Measurements from ENCODE around the gene ZNF217. TPM values are rescaled to one million over a fixed set of nuclear protein-coding genes. Genes with fewer than 3 reads are reported as not detected.
"Not testable (repeated sequence)": the region's sequence is repeated elsewhere in the genome, so short reads cannot be mapped to it uniquely, and the experiment has no call there.

ZNF217 gene
- total and polyA plus RNA-seq, 2 donors (not counting 3 experiments of a cell fraction or from before 2014, with no cell fraction given) = 5.8 to 31.7 TPM

DNA sequence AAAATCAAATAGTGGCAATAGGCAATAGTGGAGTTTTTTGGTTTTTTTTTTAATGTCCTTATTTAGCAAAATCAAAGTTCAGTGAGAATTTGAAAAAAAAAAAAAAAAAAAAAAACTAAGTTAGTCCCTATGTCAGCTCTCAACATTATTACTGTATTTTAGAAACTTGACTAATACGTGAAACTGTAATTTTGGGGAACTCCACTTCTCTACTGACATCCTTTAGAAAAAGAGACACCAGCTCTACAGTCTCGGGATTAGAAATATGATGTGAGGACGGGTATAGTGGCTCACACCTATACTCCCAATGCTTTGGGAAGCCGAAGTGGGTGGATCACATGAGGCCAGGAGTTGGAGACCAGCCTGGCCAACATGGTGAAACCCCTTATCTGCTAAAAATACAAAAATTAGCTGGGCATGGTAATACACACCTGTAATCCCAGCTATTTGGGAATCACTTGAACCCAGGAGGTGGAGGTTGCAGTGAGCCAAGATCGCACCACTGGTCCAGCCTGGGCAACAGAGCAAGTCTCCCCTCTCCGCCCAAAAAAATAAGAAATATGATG, 8.6 kb downstream of the ZNF217 start:
- POLR2A ChIA-PET; H3K4me2 ChIP-seq (ENCODE audit: insufficient read depth, low read length); BruUV-seq (replicated peaks); H3K9me3 ChIP-seq (replicated peaks; ENCODE audit: control insufficient read depth, insufficient read depth, low read length); H3K27ac ChIP-seq (ENCODE audit: insufficient read depth, low read depth, low read length); H3K9ac ChIP-seq (replicated peaks; ENCODE audit: extremely low read depth, insufficient read depth, low read length); H2AFZ ChIP-seq (ENCODE audit: low read depth, low read length); intact Hi-C loops (cut with micrococcal nuclease); H3K27me3 ChIP-seq (ENCODE audit: control insufficient read depth in 2 of 2, insufficient read depth in 2 of 2, low read length in 2 of 2); CTCF ChIA-PET; FAIRE-seq; H3K9me1 ChIP-seq (replicated peaks; ENCODE audit: control insufficient read depth, extremely low read depth, insufficient read depth, low read length); H4K20me1 ChIP-seq (replicated peaks; ENCODE audit: control insufficient read depth, extremely low read depth, insufficient read depth, low read length); H3K4me3 ChIP-seq (replicated peaks in 1 of 3; ENCODE audit: insufficient read depth in 1 of 3, low read depth in 1 of 3, low read length in 3 of 3); DNase-seq (ENCODE audit: low read depth, low spot score): not testable (repeated sequence)
- peaks cover 20% of the 10 kb centered on the region for H3K4me1 ChIP-seq (ENCODE audit: control insufficient read depth, extremely low read depth, insufficient read depth, low read length)
- H3K79me2 ChIP-seq (ENCODE audit: control insufficient read depth, insufficient read depth, low read length) = peaks cover 78% of the 10 kb centered on the region
- H3K36me3 ChIP-seq (ENCODE audit: control insufficient read depth in 2 of 2, extremely low read depth in 1 of 2, insufficient read depth in 2 of 2, low read length in 2 of 2) = peaks cover 14 to 15% of the 10 kb centered on the region in 2 experiments
- dilution Hi-C loops (cut with MboI; ENCODE audit: extremely low pct_ligation_motif_present, low sequenced_read_pairs) = loop anchor here (25.0 kb wide), 1 partner anchor 352 kb away; no protein-coding TSS in a partner anchor

DNA sequence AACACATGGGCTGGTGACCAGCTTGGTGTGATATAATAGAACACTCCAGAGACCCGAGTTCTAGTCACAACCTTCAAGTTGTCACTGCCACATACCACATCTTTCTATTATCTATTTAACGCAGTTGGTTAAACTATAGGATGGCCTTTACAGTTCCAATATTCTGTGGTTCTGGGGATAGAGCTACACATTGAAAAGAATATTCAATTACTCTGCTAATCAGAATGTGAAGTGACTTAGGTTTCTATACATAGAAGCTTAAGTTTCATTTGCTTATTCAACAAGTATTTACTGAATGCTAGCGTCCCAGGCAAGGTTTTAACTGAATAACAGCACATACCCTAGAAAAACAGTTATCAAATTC, 9.1 kb downstream of the ZNF217 start:
- H4K20me1 ChIP-seq (replicated peaks; ENCODE audit: control insufficient read depth, extremely low read depth, insufficient read depth, low read length); CTCF ChIA-PET; intact Hi-C loops (cut with micrococcal nuclease); H3K9me1 ChIP-seq (replicated peaks; ENCODE audit: control insufficient read depth, extremely low read depth, insufficient read depth, low read length); H3K4me3 ChIP-seq (replicated peaks in 1 of 3; ENCODE audit: insufficient read depth in 1 of 3, low read depth in 1 of 3, low read length in 3 of 3); POLR2A ChIA-PET; H3K9ac ChIP-seq (replicated peaks; ENCODE audit: extremely low read depth, insufficient read depth, low read length); BruUV-seq (replicated peaks); H3K27me3 ChIP-seq (ENCODE audit: control insufficient read depth in 2 of 2, insufficient read depth in 2 of 2, low read length in 2 of 2); FAIRE-seq; H3K27ac ChIP-seq (ENCODE audit: insufficient read depth, low read depth, low read length); H3K4me2 ChIP-seq (ENCODE audit: insufficient read depth, low read length); H3K9me3 ChIP-seq (replicated peaks; ENCODE audit: control insufficient read depth, insufficient read depth, low read length); H2AFZ ChIP-seq (ENCODE audit: low read depth, low read length); DNase-seq (ENCODE audit: low read depth, low spot score): not testable (repeated sequence)
- peaks cover 78% of the 10 kb centered on the region for H3K79me2 ChIP-seq (ENCODE audit: control insufficient read depth, insufficient read depth, low read length)
- peaks cover 22% of the 10 kb centered on the region for H3K4me1 ChIP-seq (ENCODE audit: control insufficient read depth, extremely low read depth, insufficient read depth, low read length)
- peaks cover 14 to 15% of the 10 kb centered on the region in 2 experiments for H3K36me3 ChIP-seq (ENCODE audit: control insufficient read depth in 2 of 2, extremely low read depth in 1 of 2, insufficient read depth in 2 of 2, low read length in 2 of 2)
- dilution Hi-C loops (cut with MboI; ENCODE audit: extremely low pct_ligation_motif_present, low sequenced_read_pairs) = loop anchor here (25.0 kb wide), 1 partner anchor 353 kb away; no protein-coding TSS in a partner anchor

DNA sequence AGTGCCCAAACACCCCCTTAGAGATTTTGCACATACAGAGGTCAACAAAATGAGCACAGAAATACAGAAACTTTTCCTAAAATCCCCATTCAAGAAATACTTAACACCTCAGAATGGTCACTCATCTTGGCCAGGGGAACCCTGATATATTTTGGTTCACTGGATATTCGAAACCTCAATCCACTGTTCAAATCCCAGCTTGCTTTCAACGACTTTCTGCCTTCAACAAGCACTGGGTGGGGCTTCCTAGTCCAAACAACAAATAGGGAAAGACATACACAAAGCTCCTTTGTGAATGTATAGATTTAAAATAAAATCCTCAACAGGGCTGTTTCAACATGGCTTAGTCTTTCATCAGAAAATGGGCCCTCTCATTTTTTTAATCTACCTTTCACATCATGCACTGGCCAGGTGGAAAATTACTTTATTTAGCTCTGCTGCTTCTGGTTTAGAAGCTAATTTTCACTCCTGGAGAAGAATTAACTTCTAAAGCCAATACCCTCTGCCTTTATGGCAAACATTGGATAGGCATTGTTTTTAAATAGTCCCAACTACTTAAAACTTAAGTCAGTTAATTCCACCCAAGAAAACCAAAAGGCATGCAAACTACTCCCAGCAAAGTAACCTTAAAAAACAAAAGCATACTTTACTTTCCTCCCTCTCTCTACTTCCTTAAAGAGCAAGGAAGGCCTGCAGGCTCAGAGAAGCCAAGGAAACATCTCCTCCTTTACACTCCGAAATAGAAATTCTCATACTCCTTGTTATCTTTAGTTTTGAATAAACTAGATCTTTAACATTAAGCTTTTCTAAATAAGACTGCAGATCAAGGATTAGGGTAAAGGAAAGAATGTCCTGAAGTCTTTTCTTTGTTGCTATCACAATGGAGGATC, 9.7 kb downstream of the ZNF217 start:
- H4K20me1 ChIP-seq (replicated peaks; ENCODE audit: control insufficient read depth, extremely low read depth, insufficient read depth, low read length); H3K27me3 ChIP-seq (ENCODE audit: control insufficient read depth in 2 of 2, insufficient read depth in 2 of 2, low read length in 2 of 2); H3K9me1 ChIP-seq (replicated peaks; ENCODE audit: control insufficient read depth, extremely low read depth, insufficient read depth, low read length); POLR2A ChIA-PET; H3K4me3 ChIP-seq (replicated peaks in 1 of 3; ENCODE audit: insufficient read depth in 1 of 3, low read depth in 1 of 3, low read length in 3 of 3); H3K4me2 ChIP-seq (ENCODE audit: insufficient read depth, low read length); BruUV-seq (replicated peaks); DNase-seq (ENCODE audit: low read depth, low spot score); H3K27ac ChIP-seq (ENCODE audit: insufficient read depth, low read depth, low read length); H2AFZ ChIP-seq (ENCODE audit: low read depth, low read length); H3K9me3 ChIP-seq (replicated peaks; ENCODE audit: control insufficient read depth, insufficient read depth, low read length); H3K9ac ChIP-seq (replicated peaks; ENCODE audit: extremely low read depth, insufficient read depth, low read length); intact Hi-C loops (cut with micrococcal nuclease); FAIRE-seq: not testable (repeated sequence)
- dilution Hi-C loops (cut with MboI; ENCODE audit: extremely low pct_ligation_motif_present, low sequenced_read_pairs) = loop anchor here (25.0 kb wide), 1 partner anchor 353 kb away; no protein-coding TSS in a partner anchor
- CTCF ChIA-PET = interaction anchor here (0.7 to 2.4 kb wide), 7 partner anchors 10 to 356 kb away, joined by 3 to 18 read pairs (median 4); partner anchors contain the start of gene ZNF217
- Histone ChIP-seq H3K79me2 (ENCODE audit: control insufficient read depth, insufficient read depth, low read length) (peaks cover 78% of the 10 kb centered on the region), H3K4me1 (ENCODE audit: control insufficient read depth, extremely low read depth, insufficient read depth, low read length) (peaks cover 22% of the 10 kb centered on the region), H3K36me3 (ENCODE audit: control insufficient read depth in 2 of 2, extremely low read depth in 1 of 2, insufficient read depth in 2 of 2, low read length in 2 of 2) (peaks cover 14 to 15% of the 10 kb centered on the region in 2 experiments)

Measured in endothelial cell of umbilical vein (primary cell).